IgD-negative memory B cell (primary cell): ENCODE data around the gene IKZF5. TPM values are rescaled to one million over a fixed set of nuclear protein-coding genes. Genes with fewer than 3 reads are reported as not detected.

Experiments used
- H3K27ac Mint-ChIP-seq, 3 donors: one replicate each; pipeline ENCODE4 v1.8.0; 2020 to 2022; ENCODE audit warnings: mild to moderate bottlenecking in 3 of 3, mixed read lengths in 3 of 3, moderate library complexity in 1 of 3
- H3K27me3 Mint-ChIP-seq: one replicate; pipeline ENCODE4 v1.8.0; 2021; ENCODE audit warnings: mixed read lengths
- H3K36me3 Mint-ChIP-seq: one replicate; pipeline ENCODE4 v1.8.0; 2020; ENCODE audit warnings: mild to moderate bottlenecking, mixed read lengths
- H3K4me1 Mint-ChIP-seq, 3 donors: one replicate each; pipeline ENCODE4 v1.8.0; 2020 to 2022; ENCODE audit warnings: mixed read lengths in 3 of 3, mild to moderate bottlenecking in 1 of 3
- H3K4me3 Mint-ChIP-seq, 4 donors: one replicate each; pipeline ENCODE4 v1.8.0; 2020 to 2022; ENCODE audit warnings: mild to moderate bottlenecking in 4 of 4, mixed read lengths in 4 of 4, moderate library complexity in 3 of 4
- H3K9me3 Mint-ChIP-seq, 3 donors: one replicate each; pipeline ENCODE4 v1.8.0; 2020 to 2021; ENCODE audit warnings: mixed read lengths in 3 of 3, mild to moderate bottlenecking in 1 of 3
- polyA plus RNA-seq: library from polyadenylated mRNA; unstranded; fragments of 300-500 nt; fragmentation: Illumina TruSeq; gene quantifications from one replicate; pipeline ENCODE4 v1.2.3, GENCODE V29; 2021

The IKZF5 gene, protein sequence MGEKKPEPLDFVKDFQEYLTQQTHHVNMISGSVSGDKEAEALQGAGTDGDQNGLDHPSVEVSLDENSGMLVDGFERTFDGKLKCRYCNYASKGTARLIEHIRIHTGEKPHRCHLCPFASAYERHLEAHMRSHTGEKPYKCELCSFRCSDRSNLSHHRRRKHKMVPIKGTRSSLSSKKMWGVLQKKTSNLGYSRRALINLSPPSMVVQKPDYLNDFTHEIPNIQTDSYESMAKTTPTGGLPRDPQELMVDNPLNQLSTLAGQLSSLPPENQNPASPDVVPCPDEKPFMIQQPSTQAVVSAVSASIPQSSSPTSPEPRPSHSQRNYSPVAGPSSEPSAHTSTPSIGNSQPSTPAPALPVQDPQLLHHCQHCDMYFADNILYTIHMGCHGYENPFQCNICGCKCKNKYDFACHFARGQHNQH
- 13.9 TPM for polyA plus RNA-seq

DNA sequence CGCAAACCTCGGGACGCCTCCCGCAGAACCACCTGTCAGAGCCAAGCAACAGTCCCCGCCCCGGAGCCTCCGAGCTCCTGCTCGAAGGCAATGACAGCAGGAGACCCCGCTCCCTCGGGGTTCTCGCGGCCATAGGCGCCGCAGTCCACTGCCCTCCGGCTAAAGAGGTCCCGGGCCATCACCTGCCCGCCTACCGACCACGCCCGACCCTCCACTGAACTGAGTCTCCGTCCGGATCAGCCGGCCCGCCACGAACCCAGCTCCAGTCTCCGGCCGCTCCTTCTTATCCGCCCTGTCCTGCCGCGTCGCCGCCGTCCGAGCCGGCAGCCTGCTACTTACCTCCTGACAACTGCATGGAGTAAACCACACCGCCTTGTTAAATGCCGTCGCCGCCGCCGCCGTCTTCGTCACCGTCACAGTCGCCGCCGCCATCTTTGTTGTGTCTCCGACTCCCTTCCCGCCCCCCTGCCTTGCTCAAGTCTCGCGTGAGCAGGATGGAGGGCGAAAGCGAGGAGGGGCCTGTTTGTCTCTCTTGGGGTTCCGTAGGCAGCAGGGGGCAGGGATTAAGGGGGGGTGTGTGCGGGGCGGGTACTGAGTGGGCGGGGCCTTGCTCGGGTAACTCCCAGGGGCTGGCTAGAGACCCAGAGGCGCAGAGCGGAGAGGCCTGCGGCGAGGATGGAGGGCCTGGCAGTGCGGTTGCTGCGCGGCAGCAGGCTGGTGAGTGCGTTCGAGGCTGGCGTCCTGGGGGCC lies at the start of gene IKZF5, which contains the start of gene ACADSB:
Gene IKZF5, minus strand, starts transcription at position 441 of the 750 bp plus-strand sequence. CDS start 10,170 bp downstream, outside the sequence.
Gene ACADSB, plus strand, starts transcription at position 652 of the 750 bp plus-strand sequence. Its CDS starts 24 bp downstream, at position 676.
- Mint-ChIP-seq H3K27me3 (no peaks in the 10 kb centered on the region), H3K27ac (peak within 1 kb of the TSS; percentile 79 to 99 (median 97)), H3K4me1 (peaks cover 36 to 41% (median 39%) of the 10 kb centered on the region in 3 donors), H3K9me3 (no peaks in the 10 kb centered on the region), H3K4me3 (peak within 1 kb of the TSS; percentile 91 to 99 (median 98)), H3K36me3 (peaks cover 7% of the 10 kb centered on the region)

DNA sequence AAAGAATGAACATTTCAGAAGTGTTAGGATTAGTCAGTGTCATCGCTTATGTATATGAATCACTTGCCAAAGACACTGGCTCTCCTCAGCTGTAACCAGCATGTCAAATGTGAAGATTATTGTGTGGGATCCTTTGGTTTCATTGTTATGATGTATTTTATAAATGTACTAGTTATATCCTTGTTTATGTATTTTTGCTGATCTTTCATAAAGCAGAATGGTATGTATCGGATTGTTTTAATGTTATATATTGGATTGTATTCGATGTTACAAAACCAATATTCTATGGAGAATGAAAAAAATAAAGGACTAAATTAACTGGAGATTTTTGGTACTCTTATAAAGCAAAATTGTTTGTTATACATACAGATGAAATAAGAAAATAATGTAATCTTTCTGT lies 49.4 kb upstream of the IKZF5 start:
- Mint-ChIP-seq H3K27ac (no peak overlapping the region), H3K36me3 (peaks cover 16% of the 10 kb centered on the region), H3K4me3 (no peak overlapping the region), H3K4me1 (peaks cover 0 to 4% (median 0%) of the 10 kb centered on the region in 3 donors), H3K9me3 (peaks cover 0 to 5% (median 3%) of the 10 kb centered on the region in 3 donors), H3K27me3 (peaks cover 3% of the 10 kb centered on the region)

DNA sequence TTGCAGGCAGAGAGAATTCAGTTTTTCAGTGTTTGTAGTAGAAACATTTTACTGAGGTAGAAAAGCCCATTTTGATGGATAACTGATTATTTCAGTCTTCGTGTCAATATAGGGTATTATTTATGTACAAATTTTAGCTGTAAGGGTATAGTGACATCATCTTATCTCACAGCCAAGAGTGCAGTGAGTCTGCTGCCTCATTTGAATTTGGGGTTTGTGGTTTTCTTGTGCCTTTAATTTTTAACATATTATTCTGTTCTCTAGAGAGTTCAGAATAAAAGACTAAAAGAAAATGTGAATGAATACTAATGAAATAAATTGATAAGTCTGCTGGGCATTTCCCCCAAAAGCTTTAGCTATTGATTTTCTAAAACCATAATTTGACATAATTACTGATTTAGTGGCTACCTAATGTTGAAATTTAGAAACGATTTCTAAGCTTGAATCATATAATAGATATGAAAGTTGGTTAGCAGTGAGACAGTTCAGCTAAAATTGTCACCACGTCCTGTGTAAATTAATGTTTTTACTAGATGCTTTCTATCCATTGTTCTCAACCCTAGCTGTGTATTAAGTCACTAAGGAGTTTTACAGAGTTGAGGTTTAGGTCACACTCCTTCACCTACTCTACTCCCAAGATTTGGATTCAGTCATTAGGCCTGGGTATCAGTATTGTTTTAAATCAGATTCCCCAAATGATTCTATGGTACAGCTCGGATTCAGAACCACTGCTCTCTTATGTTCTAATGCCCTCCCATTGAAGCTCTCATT lies 37.6 kb upstream of the IKZF5 start:
- no peak overlapping the region for H3K27ac Mint-ChIP-seq
- peaks cover 0 to 3% (median 0%) of the 10 kb centered on the region in 3 donors for H3K4me1 Mint-ChIP-seq
- no peaks in the 10 kb centered on the region for H3K9me3 Mint-ChIP-seq
- no peak overlapping the region for H3K4me3 Mint-ChIP-seq
- peaks cover 8% of the 10 kb centered on the region for H3K36me3 Mint-ChIP-seq
- no peaks in the 10 kb centered on the region for H3K27me3 Mint-ChIP-seq

DNA sequence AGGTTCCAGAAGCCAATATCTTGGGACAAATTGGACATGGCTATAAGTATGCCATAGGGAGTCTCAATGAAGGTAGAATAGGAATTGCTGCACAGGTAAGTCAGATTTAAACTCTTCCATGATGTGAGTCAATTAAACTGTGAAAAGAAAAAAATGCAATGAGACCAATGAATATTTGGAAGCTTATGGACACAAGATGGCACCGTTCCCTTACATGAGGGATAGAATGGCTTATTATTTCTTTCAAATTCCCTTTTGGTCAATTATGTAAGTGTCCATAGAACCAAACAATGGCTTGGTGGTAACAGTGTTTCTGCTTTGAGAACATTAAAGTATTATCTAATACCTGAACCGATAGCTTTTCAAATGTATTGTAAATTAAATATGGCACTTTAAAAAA lies 35.8 kb upstream of the IKZF5 start:
- H3K27me3 Mint-ChIP-seq = no peaks in the 10 kb centered on the region
- H3K9me3 Mint-ChIP-seq = no peaks in the 10 kb centered on the region
- H3K36me3 Mint-ChIP-seq = peaks cover 6% of the 10 kb centered on the region
- no peak overlapping the region for H3K4me3 Mint-ChIP-seq
- peaks cover 0 to 3% (median under 1%) of the 10 kb centered on the region in 3 donors for H3K4me1 Mint-ChIP-seq
- H3K27ac Mint-ChIP-seq = no peak overlapping the region

DNA sequence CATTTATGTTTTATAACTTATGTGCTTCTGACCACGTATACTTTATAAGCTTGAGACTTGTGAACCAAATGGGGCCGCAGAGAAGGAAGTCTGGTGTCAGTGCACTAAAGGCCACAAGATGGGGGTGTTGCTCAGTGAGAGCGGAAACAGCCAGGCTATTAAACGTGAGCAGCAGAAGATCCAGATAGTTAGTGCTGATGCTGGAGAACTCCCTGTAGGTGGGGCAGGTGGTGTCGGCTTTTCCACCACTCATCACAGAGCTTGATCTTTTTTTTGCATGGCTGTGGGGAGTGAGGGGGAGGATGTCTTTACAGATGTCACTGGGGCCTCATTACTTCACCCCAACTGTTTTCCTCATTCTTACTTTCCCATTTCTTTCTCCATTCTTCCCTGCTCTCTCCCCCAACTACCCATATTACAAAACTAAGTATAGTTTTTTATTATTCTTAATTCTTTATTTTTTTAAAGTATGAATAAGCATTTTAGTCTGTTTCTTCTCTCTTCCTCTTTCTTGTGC lies 34.9 kb upstream of the IKZF5 start:
- Mint-ChIP-seq H3K4me3 (no peak overlapping the region), H3K27ac (no peak overlapping the region), H3K9me3 (no peaks in the 10 kb centered on the region), H3K4me1 (peaks cover 0 to 4% (median 4%) of the 10 kb centered on the region in 3 donors), H3K36me3 (peaks cover 9% of the 10 kb centered on the region), H3K27me3 (no peaks in the 10 kb centered on the region)

DNA sequence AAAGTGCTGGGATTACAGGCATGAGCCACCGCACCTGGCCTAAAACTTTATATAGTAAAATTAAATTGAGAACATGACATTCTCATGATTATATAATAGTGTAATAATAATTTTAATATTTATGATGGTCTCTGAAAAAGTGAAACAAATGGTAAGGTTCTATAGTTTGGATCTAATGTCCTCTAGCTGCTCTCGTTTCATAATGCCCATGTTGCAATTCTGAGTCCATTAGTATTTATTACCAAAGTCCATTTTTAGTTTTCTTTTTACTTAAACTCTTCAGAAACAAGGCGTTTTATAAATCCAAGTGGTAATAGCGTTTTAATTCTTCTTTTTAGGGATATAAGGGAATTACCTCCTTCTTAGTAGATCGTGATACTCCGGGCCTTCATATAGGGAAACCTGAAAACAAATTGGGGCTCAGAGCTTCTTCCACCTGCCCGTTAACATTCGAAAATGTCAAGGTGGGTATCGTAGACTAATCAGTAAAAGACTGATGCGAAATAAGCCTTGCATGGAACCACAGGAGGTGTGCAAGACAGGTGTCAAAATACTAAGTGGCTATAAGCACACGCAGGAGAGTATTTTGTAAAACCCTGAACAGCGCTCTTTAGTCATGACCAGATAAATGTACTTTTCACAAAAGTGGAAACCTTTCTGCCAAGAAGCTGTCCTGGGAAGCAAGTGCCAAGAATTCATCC lies 34.3 kb upstream of the IKZF5 start:
- H3K4me1 Mint-ChIP-seq = peaks cover 0 to 4% (median 4%) of the 10 kb centered on the region in 3 donors
- no peak overlapping the region for H3K4me3 Mint-ChIP-seq
- peaks cover 8% of the 10 kb centered on the region for H3K36me3 Mint-ChIP-seq
- no peaks in the 10 kb centered on the region for H3K27me3 Mint-ChIP-seq
- H3K27ac Mint-ChIP-seq = no peak overlapping the region
- no peaks in the 10 kb centered on the region for H3K9me3 Mint-ChIP-seq

DNA sequence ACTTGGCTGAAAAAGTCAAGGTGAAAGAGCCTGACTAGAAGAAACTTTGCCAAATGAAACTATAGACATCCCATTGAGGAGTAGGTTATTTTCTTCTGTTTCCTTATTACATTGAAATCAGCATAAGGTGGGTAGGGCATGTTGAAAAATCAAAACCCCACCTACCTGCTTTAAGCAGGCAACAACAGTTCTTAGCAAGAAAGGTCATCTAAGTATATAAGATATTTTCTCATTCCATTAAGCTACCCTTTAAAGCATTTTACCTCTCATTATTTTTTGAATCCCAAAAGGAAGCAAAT lies 31.0 kb upstream of the IKZF5 start:
- Mint-ChIP-seq H3K27me3 (no peaks in the 10 kb centered on the region), H3K27ac (no peak overlapping the region), H3K36me3 (peaks cover 10% of the 10 kb centered on the region), H3K9me3 (no peaks in the 10 kb centered on the region), H3K4me1 (peaks cover 0 to 4% (median 4%) of the 10 kb centered on the region in 3 donors), H3K4me3 (no peak overlapping the region)

DNA sequence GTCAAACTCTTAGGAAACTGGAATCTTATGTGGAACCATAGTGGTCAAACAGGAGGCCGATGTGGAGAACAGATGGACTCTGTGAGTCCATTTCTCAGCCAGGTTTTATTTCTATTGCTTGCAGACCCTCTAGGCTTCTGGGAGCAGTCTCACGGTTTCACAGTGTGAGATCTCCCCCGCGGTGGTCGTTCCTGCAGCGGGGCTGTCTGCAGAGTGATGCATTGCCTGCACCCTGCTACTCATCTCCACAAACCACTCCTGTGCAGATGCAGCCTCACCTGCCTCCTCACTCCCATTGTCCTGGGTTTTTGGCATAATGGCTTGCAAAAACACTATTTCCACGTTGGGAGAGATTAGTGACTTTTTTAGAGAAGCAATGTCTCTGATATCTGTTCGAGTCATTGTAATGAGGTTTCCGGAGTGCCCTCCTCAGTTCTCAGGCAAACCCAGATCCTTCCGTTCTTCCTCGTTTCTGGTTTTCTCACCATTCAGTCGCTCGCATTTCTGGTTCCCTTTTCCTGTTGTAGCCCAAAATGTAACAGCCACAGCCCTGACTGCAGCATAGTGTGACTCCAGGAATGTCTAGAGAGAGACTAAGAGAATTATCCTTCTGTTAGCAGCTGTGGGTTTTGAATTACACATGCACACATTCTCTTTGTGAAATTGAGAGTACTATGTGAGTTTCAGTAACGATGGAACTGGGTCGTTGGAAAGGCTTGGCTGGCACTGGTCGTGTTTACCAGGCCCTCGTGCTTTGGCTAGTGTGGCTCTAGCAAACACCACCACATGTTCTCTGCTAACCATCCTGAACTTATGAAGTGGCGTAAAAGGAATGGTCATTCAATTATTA lies 30.4 kb upstream of the IKZF5 start:
- peak overlapping the region in 1 of 4 donors; percentile 2 for H3K4me3 Mint-ChIP-seq
- H3K27ac Mint-ChIP-seq = no peak overlapping the region
- peaks cover 0 to 4% (median 4%) of the 10 kb centered on the region in 3 donors for H3K4me1 Mint-ChIP-seq
- H3K27me3 Mint-ChIP-seq = no peaks in the 10 kb centered on the region
- H3K36me3 Mint-ChIP-seq = peaks cover 10% of the 10 kb centered on the region
- no peaks in the 10 kb centered on the region for H3K9me3 Mint-ChIP-seq

DNA sequence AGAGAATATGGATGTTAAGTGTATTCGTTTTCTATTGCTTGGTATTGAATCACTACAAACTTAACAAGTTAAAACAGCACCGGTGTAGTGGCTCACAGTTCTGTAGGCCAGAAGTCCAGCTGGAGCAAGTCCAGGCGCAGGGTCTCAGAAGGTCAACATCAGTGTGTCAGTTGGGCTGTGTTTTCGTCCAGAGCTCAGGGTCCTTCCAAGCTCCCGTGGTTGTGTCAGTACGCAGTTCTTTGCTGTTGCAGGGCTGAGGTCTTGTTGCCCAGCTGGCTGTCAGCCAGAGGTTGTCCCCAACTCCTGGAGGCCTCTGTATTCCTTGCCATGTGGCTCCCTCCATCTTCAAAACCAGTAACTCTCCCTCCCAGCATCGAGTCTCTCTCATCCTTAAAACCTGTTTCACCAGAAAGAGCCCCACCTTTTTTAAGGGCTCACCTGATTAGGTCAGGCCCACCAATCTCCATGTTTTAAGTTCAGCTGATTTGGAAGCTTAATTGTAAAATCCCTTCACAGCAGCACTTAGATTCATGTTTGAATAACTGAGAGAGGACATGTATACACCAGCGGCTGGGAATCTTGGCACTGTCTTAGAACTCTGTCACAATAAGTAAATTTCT lies 27.0 kb upstream of the IKZF5 start:
- no peaks in the 10 kb centered on the region for H3K9me3 Mint-ChIP-seq
- no peaks in the 10 kb centered on the region for H3K27me3 Mint-ChIP-seq
- H3K4me3 Mint-ChIP-seq = no peak overlapping the region
- peaks cover 8% of the 10 kb centered on the region for H3K36me3 Mint-ChIP-seq
- no peak overlapping the region for H3K27ac Mint-ChIP-seq
- H3K4me1 Mint-ChIP-seq = peaks cover 0 to 5% (median 1%) of the 10 kb centered on the region in 3 donors

DNA sequence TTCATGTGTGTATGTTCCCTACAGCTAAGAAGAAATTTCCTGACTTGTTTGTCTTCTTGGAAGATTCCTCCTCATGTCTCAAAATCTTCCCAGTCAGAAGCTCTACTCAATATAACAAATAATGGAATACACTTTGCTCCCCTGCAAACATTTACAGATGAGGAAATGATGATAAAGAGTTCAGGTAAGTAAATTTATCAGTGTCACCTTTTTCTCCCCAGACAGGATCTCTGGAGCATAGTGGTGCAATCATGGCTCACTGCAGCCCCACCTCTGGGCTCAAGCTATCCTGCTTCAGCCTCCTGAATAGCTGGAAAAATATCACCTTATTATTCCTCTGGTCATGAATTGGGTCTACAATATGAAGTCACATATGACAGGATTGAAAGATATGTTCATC lies 25.7 kb upstream of the IKZF5 start:
- Mint-ChIP-seq H3K9me3 (no peaks in the 10 kb centered on the region), H3K27me3 (no peaks in the 10 kb centered on the region), H3K27ac (no peak overlapping the region), H3K4me3 (no peak overlapping the region), H3K4me1 (peaks cover 1 to 5% (median 3%) of the 10 kb centered on the region in 3 donors), H3K36me3 (peaks cover 7% of the 10 kb centered on the region)

DNA sequence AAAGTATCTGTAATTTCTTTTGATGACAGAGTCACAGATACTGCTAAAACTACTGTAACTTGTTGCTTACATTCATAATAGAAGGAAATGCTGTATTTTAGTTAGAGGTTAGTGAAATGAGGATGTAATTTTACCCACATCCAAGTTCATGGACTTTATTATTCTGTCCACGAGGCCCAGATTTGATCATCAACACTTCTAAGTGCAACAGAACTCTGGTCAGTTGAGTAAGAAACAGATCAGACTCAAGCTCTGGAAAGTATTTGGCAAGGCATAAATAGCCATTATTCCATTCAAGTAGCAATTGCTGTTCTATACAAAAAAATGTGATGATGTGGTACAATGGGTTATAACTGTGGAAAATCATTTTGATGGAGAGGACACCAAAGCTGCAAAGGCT lies 22.5 kb upstream of the IKZF5 start:
- Mint-ChIP-seq H3K9me3 (no peaks in the 10 kb centered on the region), H3K4me3 (no peak overlapping the region), H3K27ac (no peak overlapping the region), H3K4me1 (peaks cover 2 to 11% (median 3%) of the 10 kb centered on the region in 3 donors), H3K27me3 (no peaks in the 10 kb centered on the region), H3K36me3 (peaks cover 5% of the 10 kb centered on the region)

DNA sequence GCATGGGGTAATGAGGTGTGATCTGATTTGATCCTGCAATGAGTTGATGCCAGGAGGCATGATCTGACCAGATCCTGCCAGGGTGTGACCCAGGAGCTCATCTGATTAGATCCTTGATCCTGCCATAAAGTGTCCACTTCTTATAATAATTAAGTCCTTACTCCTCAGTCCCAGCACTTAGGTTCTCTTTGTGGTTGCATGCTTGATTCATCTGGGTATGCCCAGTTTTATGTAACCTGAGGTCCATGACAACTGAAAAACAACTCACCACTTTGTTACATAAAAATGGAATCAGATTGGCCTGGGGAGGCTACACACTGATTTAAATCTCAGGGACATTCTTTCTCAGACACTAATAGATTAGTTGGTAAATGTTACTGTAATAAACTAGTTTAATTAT lies 19.3 kb upstream of the IKZF5 start:
- H3K27ac Mint-ChIP-seq = no peak overlapping the region
- peaks cover 12 to 16% (median 14%) of the 10 kb centered on the region in 3 donors for H3K4me1 Mint-ChIP-seq
- no peaks in the 10 kb centered on the region for H3K27me3 Mint-ChIP-seq
- no peak overlapping the region for H3K4me3 Mint-ChIP-seq
- H3K36me3 Mint-ChIP-seq = no peaks in the 10 kb centered on the region
- no peaks in the 10 kb centered on the region for H3K9me3 Mint-ChIP-seq

DNA sequence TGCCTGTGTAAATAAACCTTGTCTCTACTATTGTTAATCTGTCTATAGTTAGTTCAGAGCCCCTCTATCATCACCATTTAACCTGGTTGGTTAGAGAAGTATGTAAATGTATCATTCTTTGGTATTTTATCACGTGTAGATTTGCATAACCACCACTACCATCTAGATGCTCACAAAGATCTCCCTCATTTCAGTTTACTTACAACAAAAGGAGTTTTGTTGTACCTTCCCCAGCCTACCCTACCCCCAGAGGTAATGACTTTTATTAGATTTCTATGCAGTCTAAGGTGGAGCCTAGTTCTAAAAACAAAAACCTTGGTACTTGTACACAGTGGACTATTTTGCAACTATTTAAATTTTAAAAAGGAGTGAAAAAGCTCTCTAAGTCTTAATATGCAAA lies 17.7 kb upstream of the IKZF5 start:
- peaks cover 12 to 16% (median 16%) of the 10 kb centered on the region in 3 donors for H3K4me1 Mint-ChIP-seq
- H3K4me3 Mint-ChIP-seq = no peak overlapping the region
- H3K27me3 Mint-ChIP-seq = no peaks in the 10 kb centered on the region
- no peaks in the 10 kb centered on the region for H3K9me3 Mint-ChIP-seq
- H3K36me3 Mint-ChIP-seq = peaks cover 1% of the 10 kb centered on the region
- H3K27ac Mint-ChIP-seq = no peak overlapping the region
